Stomach (tissue), 9 donors: ENCODE data around the gene POLD2. TPM values are rescaled to one million over a fixed set of nuclear protein-coding genes. Genes with fewer than 3 reads are reported as not detected.
A peak's percentile ranks its signal among the peaks of the same experiment; 100 is the strongest.

ENCODE experiments used
- DNase-seq, 2 donors: peaks; one replicate each; pipeline versions ENCODE4 v3.0.0 to v3.0.0-alpha.2; 2013 to 2019
- H3K27ac ChIP-seq, 5 donors: fragments of 200-600 bp in 4 of 5; sonication (generic) in 4 of 5; one replicate each; pipeline ENCODE4 v1.5.1; 2013 to 2019; ENCODE audit warnings: mild to moderate bottlenecking in 1 of 5, moderate library complexity in 1 of 5
- H3K27me3 ChIP-seq, 3 donors: fragments of 200-600 bp; sonication (generic); one replicate each; pipeline ENCODE4 v1.5.1; 2017 to 2019; ENCODE audit warnings: mixed run types in 1 of 3
- H3K36me3 ChIP-seq, 4 donors: fragments of 200-600 bp; sonication (generic); 1 replicate in 3 of 4; 2 replicates in 1 of 4; pipeline ENCODE4 v1.5.1; 2016 to 2019
- H3K4me1 ChIP-seq, 4 donors: fragments of 200-600 bp; sonication (generic); one replicate each; pipeline ENCODE4 v1.5.1; 2016 to 2019
- H3K4me3 ChIP-seq, 4 donors: fragments of 200-600 bp; sonication (generic) in 3 of 4; one replicate each; pipeline ENCODE4 v1.5.1; 2016 to 2019; ENCODE audit warnings: mild to moderate bottlenecking in 1 of 4
- H3K9me3 ChIP-seq, 4 donors: fragments of 200-600 bp; sonication (generic); one replicate each; pipeline ENCODE4 v1.5.1; 2016 to 2019
- CTCF ChIP-seq, 7 experiments: fragments of 450-650 bp in 4 of 7; fragments of 200-600 bp in 3 of 7; sonication (generic) in 3 of 7; IDR thresholded peaks; one replicate each; pipeline ENCODE4 v1.5.1; 2016 to 2019; ENCODE audit warnings: antibody characterized with exemption in 7 of 7, control low read depth in 2 of 7, mild to moderate bottlenecking in 1 of 7
- EP300 ChIP-seq: sonication (generic); formaldehyde crosslinking; IDR thresholded peaks from one replicate; pipeline ENCODE4 v1.6.1; 2017; ENCODE audit warnings: antibody characterized with exemption
- POLR2A ChIP-seq, 4 donors: fragments of 450-650 bp; IDR thresholded peaks; one replicate each; pipeline ENCODE4 v1.6.1; 2016; ENCODE audit warnings: antibody characterized with exemption in 4 of 4, control low read depth in 2 of 4, mild to moderate bottlenecking in 1 of 4, moderate library complexity in 1 of 4
- POLR2AphosphoS5 ChIP-seq, 3 donors: sonication (generic); formaldehyde crosslinking; IDR thresholded peaks; one replicate each; pipeline ENCODE4 v1.6.1; 2016; ENCODE audit warnings: antibody characterized with exemption in 3 of 3
- WGBS, 5 donors: extraction: QIAGEN DNeasy Blood & Tissue Kit in 3 of 5; methylation state at CpG; one replicate each; pipeline versions ENCODE4 v1.1.5 to v1.1.7; 2013 to 2018; 5-methylcytosine and 5-hydroxymethylcytosine counted together
- intact Hi-C: fragments of 100-400 bp; cut with DNase I; formaldehyde crosslinking; loops from one replicate; pipeline ENCODE4 v1.15.1; 2023; ENCODE audit warnings: low total_unique reads
- polyA plus RNA-seq, 3 donors: library from polyadenylated mRNA; stranded (reverse); fragments of 200-250 nt; gene quantifications; one replicate each; pipeline ENCODE4 v1.2.3, GENCODE V29; 2013
- total RNA-seq, 5 donors: library from RNA; depleted of rRNA; stranded (reverse); fragments of >200 nt; gene quantifications; one replicate each; pipeline versions ENCODE4 v1.1.0 to v1.2.3, GENCODE V29; 2014 to 2016
- donor health status: healthy with polysubstance abuse.
- donor health status: Bipolar disorder and iron deficiency.
- donor health status: healthy.

Gene POLD2
- total and polyA plus RNA-seq, 8 donors: 19.8 to 91.2 (median 62.3) TPM

DNA sequence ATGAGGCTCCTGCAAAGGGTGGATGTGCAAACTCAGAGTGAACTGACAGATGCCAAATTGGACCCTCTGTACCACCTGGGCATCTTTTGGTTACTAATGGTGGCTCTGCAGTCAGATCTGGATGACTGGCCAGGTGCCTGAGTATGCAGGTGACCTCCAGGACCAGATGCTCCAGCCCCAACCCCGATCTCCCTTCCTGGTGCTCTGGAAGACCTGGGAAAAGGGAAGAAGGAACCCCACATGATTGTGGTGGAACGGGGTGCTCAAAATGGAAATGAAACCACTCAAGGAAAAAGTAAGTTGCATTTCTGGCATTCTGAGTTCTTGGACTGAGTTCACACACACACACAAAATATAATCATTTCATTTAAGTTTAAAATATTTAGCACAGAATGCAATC is 29.0 kb downstream of the POLD2 start:
- no peak overlapping the region for H3K4me3 ChIP-seq
- no peak for TF ChIP-seq EP300
- TF ChIP-seq POLR2A (IDR thresholded peaks at IDR 0.05): no peak
- TF ChIP-seq CTCF (IDR thresholded peaks at IDR 0.05): no peak
- TF ChIP-seq POLR2AphosphoS5 (IDR thresholded peaks at IDR 0.05): no peak
- intact Hi-C loops: no loop called here
- H3K4me1 ChIP-seq: peaks cover 0 to 18% (median 8%) of the 10 kb centered on the region in 4 donors
- no peak for DNase-seq
- no peaks in the 10 kb centered on the region for H3K9me3 ChIP-seq
- H3K27ac ChIP-seq: peak overlapping the region in 1 of 5 donors; percentile 40
- no peaks in the 10 kb centered on the region for H3K27me3 ChIP-seq
- whole genome bisulfite sequencing, 5 donors: 39 to 75% (median 61%) methylated on average over 2 of the region's 2 CpGs
- H3K36me3 ChIP-seq: no peaks in the 10 kb centered on the region

DNA sequence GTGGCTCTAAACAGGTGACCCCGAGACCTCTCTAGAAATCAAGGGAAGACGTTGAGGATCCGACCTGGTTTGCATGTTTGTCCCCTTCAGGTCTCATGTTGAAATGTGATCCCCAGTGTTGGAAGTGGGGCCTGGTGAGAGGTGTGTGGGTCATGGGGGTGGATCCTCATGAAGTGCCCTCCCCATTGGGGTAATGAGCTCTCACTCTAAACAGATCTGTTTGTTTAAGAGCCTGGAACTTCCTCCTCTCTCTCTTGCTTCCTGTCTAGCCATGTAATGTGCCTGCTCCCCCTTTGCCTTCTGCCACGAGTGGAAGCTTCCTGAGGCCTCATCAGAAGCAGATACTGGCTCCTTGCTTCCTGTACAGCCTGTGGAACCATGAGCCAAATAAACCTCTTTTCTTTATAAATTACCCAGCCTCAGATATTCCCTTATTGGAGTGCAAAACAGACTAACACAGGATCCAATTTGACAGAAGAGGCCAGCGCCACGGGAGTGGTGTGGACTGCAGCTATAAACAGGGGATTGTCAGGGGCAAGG is 30.2 kb downstream of the POLD2 start:
- no peaks in the 10 kb centered on the region for H3K36me3 ChIP-seq
- H3K27me3 ChIP-seq: no peaks in the 10 kb centered on the region
- intact Hi-C loops: no loop called here
- TF ChIP-seq CTCF (IDR thresholded peaks at IDR 0.05) (no peak), POLR2A (IDR thresholded peaks at IDR 0.05) (no peak), EP300 (no peak), POLR2AphosphoS5 (IDR thresholded peaks at IDR 0.05) (no peak)
- no peak overlapping the region for H3K27ac ChIP-seq
- H3K4me1 ChIP-seq: peaks cover 0 to 25% (median 13%) of the 10 kb centered on the region in 4 donors
- 72 to 81% (median 77%) methylated on average over 6 of the region's 6 CpGs for WGBS, 5 donors
- no peak for DNase-seq
- no peaks in the 10 kb centered on the region for H3K9me3 ChIP-seq
- H3K4me3 ChIP-seq: no peak overlapping the region

DNA sequence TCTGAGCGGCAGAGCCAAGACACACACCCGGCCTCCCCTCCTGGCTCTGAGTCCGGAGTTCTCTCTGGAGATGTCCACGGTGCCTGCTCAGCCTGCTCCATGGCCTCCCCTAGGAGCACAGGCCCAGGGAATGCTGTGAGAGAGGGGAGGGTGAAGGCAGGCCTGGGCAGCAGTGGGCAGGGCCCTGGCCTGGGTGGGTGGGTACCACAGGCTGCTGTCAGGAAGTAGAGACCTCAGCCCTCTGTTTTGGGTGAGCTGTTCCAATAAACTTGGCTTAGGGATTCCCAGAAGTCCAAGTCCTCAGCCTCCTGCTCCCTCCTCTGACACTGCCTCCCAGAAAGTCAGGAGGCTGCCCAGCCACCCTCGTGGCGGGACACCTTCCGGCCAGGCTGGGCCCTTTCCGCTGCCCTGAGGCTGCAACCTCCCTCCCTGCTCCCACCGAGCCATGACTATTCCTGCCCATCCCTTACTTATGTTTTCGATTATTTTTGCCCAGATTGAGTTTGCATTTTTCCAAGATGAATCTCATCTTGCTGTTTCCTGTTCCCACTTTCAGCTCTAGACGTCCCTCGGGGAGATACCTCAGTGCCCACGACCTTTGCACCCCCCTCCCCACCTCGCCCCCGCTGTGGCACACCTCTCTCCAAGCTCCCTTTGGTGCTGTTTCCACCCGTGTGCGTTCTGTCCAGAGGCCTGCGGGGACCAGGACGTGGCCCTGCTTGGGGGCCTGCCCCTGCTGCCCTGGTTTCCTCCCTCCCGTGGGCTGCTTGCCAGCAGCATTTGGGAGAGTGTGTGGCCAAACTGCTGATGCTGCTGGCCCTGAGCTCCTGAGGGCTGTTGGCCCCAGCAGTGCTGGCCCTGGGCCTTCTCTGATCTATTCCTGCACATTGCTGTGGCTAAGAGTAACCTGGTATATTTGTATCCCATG is 35.2 kb downstream of the POLD2 start:
- H3K27ac ChIP-seq: peak overlapping the region; percentile 24 to 85 (median 83)
- intact Hi-C loops: no loop called here
- no peak overlapping the region for H3K4me3 ChIP-seq
- H3K4me1 ChIP-seq: peaks cover 0 to 33% (median 17%) of the 10 kb centered on the region in 4 donors
- H3K36me3 ChIP-seq: no peaks in the 10 kb centered on the region
- H3K9me3 ChIP-seq: no peaks in the 10 kb centered on the region
- WGBS, 5 donors: 40 to 61% (median 56%) methylated on average over 17 to 20 of the region's 20 CpGs
- no peak for DNase-seq
- H3K27me3 ChIP-seq: no peaks in the 10 kb centered on the region
- no peak for TF ChIP-seq POLR2A (IDR thresholded peaks at IDR 0.05)
- no peak for TF ChIP-seq POLR2AphosphoS5 (IDR thresholded peaks at IDR 0.05)
- no peak for TF ChIP-seq EP300
- TF ChIP-seq CTCF (IDR thresholded peaks at IDR 0.05): no peak

- Histone ChIP-seq H3K27me3 (no peaks in the 10 kb centered on the region), H3K27ac (peak overlapping the region in 4 of 5 donors; percentile 62 to 85 (median 84))
These were observed 36.7 kb downstream of the POLD2 start for GRCh38 chr7:44086627-44087026.

More at GRCh38 chr7:44086627-44087026, 36.7 kb downstream of the POLD2 start:
- Histone ChIP-seq H3K36me3 (no peaks in the 10 kb centered on the region), H3K4me3 (no peak overlapping the region), H3K9me3 (no peaks in the 10 kb centered on the region), H3K4me1 (peaks cover 0 to 35% (median 19%) of the 10 kb centered on the region in 4 donors)
- no peak for TF ChIP-seq CTCF (IDR thresholded peaks at IDR 0.05)
- no peak for TF ChIP-seq EP300
- TF ChIP-seq POLR2A (IDR thresholded peaks at IDR 0.05): no peak
- TF ChIP-seq POLR2AphosphoS5 (IDR thresholded peaks at IDR 0.05): no peak
- no peak for DNase-seq
- 96 to 100% (median 96%) methylated on average over 3 of the region's 3 CpGs for WGBS, 5 donors
- intact Hi-C loops: no loop called here
